GM18508 (cell line): ENCODE data around the gene PRR23A.

ENCODE experiments used
- ATAC-seq: cut with Tn5 transposase; IDR thresholded peaks from one replicate; pipeline ENCODE4 v1.9.1; 2021; ENCODE audit warnings: moderate number of reproducible peaks; ENCODE audit not compliant: insufficient read depth, unreplicated experiment

PRR23A gene

GRCh38 chr3:138974462-138974861 lies 31.6 kb downstream of the PRR23A start:
- ATAC-seq: no peak

- ATAC-seq: no peak
These were observed 33.1 kb downstream of the PRR23A start for GRCh38 chr3:138972941-138973340.

DNA sequence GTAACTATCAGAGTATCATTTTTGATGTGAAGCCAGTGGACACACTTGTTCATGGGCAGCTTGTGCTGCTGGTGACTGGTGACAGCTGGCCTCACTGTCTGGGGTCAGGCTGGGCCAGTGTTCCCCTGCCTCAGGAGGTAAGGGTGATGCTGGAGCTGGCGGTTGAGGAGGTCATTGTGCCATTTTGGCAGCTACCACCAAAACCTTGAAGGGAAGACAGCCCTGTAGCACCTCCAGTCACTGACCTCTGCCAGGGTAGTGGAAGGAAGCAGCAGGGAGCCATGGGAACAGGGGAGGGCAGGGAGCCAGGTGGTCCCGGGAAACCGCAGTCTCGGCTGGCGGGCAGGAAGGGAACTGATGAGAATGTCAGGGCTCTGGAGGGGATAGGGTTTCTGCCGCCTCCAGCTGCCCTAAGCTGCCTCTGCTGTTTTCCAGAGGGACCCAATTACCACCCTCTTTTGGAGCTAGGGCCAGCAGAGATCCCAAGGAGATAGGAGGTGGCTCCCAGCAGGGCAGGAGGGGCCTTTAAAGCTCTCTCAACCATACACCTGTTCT lies 34.2 kb downstream of the PRR23A start:
- ATAC-seq: no peak

DNA sequence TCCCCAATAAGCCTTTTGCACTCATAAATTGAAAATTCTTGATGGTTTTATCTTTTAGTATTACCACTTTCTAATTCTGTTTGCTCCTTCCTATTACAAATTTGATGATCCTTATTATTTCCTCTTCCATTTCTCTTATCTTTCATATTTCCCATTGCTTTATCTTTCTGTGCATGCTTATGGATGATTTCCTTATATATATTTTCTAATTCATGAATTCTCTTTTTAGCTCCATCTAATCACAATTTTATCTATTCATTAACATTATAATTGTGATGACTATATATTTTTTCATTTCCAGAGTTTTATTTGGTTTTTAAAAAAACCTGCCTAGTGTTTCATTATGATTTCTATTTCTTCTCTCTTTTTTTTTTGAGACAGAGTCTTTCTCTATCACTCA lies 41.1 kb downstream of the PRR23A start:
- no peak for ATAC-seq

- no peak for ATAC-seq
These were observed 41.8 kb downstream of the PRR23A start for GRCh38 chr3:138964264-138964663.

DNA sequence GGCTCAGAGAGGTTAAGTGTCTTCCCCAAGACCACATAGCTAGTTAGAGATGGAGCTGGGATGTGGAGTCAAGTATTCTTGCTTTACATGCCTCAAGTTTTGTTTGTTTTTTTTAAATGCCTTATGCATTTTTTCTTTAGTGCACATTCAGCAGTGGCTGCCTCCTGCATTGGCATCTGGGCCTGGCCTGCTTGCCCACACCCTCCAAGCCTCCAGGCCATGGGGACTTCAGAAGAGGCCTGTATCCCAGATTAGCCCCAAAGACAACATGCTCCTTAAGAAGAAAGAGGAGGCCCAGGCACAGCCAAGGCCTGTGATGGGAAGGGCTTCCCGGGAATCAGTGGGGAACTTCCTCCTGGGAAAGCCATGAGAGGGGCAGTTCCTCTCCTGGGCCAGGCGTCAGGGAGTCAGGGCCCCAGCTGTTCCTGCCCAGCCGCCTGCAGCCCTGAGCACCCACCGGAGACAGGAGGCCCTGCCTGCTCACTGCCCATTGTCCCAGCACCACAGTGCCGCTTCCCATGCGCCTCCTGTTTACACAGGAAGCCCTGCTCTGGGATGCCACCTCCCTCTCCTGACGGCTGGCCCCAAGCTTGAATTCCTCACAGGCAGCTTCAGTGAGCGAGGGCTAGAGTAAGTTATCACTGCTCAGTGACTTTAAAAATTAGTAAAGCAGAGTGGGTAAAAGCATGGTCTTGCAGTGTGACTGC lies 43.1 kb downstream of the PRR23A start:
- ATAC-seq: no peak

GRCh38 chr3:138960417-138960852 lies 45.6 kb downstream of the PRR23A start:
- no peak for ATAC-seq
